Measurements from ENCODE around the gene SCARB1. TPM values are rescaled to one million over a fixed set of nuclear protein-coding genes. Genes with fewer than 3 reads are reported as not detected.
"Not testable (repeated sequence)": the region's sequence is repeated elsewhere in the genome, so short reads cannot be mapped to it uniquely, and the experiment has no call there.

The SCARB1 gene
- total and polyA plus RNA-seq, 2 of the 13 experiments (the other 11 are each of a cell fraction or from before 2014, with no cell fraction given), result 63.4 to 160 TPM

GRCh38 chr12:124888260-124888659, 24.6 kb upstream of the SCARB1 start (continued):
- TF ChIP-seq DR1 (CRISPR knock-in tag; IDR thresholded peaks at IDR 0.05) (no peak), MLXIP (CRISPR knock-in tag; IDR thresholded peaks at IDR 0.05; ENCODE audit: borderline replicate concordance) (no peak), MTF2 (CRISPR knock-in tag; IDR thresholded peaks at IDR 0.05; ENCODE audit: borderline replicate concordance) (no peak), FOXP1 (IDR thresholded peaks at IDR 0.05) (no peak), FOXP1 (CRISPR knock-in tag; IDR thresholded peaks at IDR 0.05) (0 out of 2 replicates have a peak, but pooled peaks have one; percentile 8), MED13 (CRISPR knock-in tag; IDR thresholded peaks at IDR 0.05) (no peak), TEAD3 (CRISPR knock-in tag; optimal IDR thresholded peaks at IDR 0.05; ENCODE audit: borderline replicate concordance) (peak; percentile 28), ZBTB49 (CRISPR knock-in tag; IDR thresholded peaks at IDR 0.05; ENCODE audit: borderline replicate concordance) (no peak), AHDC1 (CRISPR knock-in tag; IDR thresholded peaks at IDR 0.05; ENCODE audit: borderline replicate concordance) (no peak), RORA (CRISPR knock-in tag; IDR thresholded peaks at IDR 0.05) (no peak), ZNF335 (CRISPR knock-in tag; IDR thresholded peaks at IDR 0.05) (no peak), ZNF781 (CRISPR knock-in tag; IDR thresholded peaks at IDR 0.05; ENCODE audit: borderline replicate concordance, not compliant biosample characterization) (no peak)

- FAIRE-seq; BruUV-seq (replicated peaks); intact Hi-C loops (cut with micrococcal nuclease; ENCODE audit: unreplicated experiment); CTCF ChIA-PET (ENCODE audit: low intra/inter-chr PET ratio, low total read pairs); H3K9ac ChIP-seq (ENCODE audit: insufficient read depth, low read depth, low read length); DNase-seq (ENCODE audit: low spot score); H3K27me3 ChIP-seq (ENCODE audit: control insufficient read depth in 1 of 2, insufficient read depth in 2 of 2, low read length in 2 of 2); H3K79me2 ChIP-seq (ENCODE audit: insufficient read depth, low read length); H3K4me2 ChIP-seq (ENCODE audit: low read depth, low read length); H2AFZ ChIP-seq (ENCODE audit: low read length); H3K36me3 ChIP-seq (replicated peaks in 1 of 2; ENCODE audit: control insufficient read depth in 1 of 2, insufficient read depth in 2 of 2, low read length in 2 of 2); in situ Hi-C loops (cut with HindIII; ENCODE audit: extremely low pct_ligation_motif_present, low pct_unique_long_range_greater_than_20kb); H4K20me1 ChIP-seq (ENCODE audit: insufficient read depth, low read length); H3K4me3 ChIP-seq (replicated peaks in 1 of 3; ENCODE audit: insufficient read depth in 1 of 3, low read depth in 2 of 3, low read length in 3 of 3); H3K9me3 ChIP-seq (ENCODE audit: low read length); ATAC-seq: not testable (repeated sequence)
- POLR2A ChIA-PET, result interaction anchor here (1.2 to 1.8 kb wide), 5 partner anchors 13 to 60 kb away, joined by 4 to 10 read pairs (median 5); no protein-coding TSS in a partner anchor
- Histone ChIP-seq H3K27ac (ENCODE audit: extremely low read length, insufficient read depth, low read length) (peak overlapping the region; percentile 12), H3K4me1 (ENCODE audit: insufficient read depth, low read length) (peaks cover 60% of the 10 kb centered on the region)
- WGBS (ENCODE audit: low lambda C conversion rate), result 92% methylated on average over 9 of the region's 9 CpGs
Observed at GRCh38 chr12:124887766-124888165, 24.1 kb upstream of the SCARB1 start.
